Astrocyte (in vitro differentiated cells and primary cell): Measurements from ENCODE around the gene GPR141. TPM values are rescaled to one million over a fixed set of nuclear protein-coding genes. Genes with fewer than 3 reads are reported as not detected.

Source experiments
- DNase-seq: peaks from one replicate; pipeline ENCODE4 v3.0.0-alpha.2; 2010; ENCODE audit warnings: low read depth
- FAIRE-seq: peaks from 2 replicates; lab custom pipeline; 2011; peaks lifted over from hg19 to GRCh38; lab: Jason Lieb, UNC
- H2AFZ ChIP-seq: 2 replicates; pipeline ENCODE4 v1.6.0; 2012; ENCODE audit warnings: low read depth, low read length, inconsistent platforms
- H3K27ac ChIP-seq: 2 replicates; pipeline ENCODE4 v1.5.1; 2011; ENCODE audit warnings: low read depth, low read length, inconsistent platforms
- H3K27me3 ChIP-seq: 2 replicates; pipeline ENCODE4 v1.6.0; 2011; ENCODE audit warnings: low read length, inconsistent platforms; ENCODE audit not compliant: insufficient read depth
- H3K36me3 ChIP-seq: 2 replicates; pipeline ENCODE4 v1.5.1; 2011; ENCODE audit warnings: low read length, inconsistent platforms; ENCODE audit not compliant: insufficient read depth
- H3K4me1 ChIP-seq: 2 replicates; pipeline ENCODE4 v1.5.1; 2011; ENCODE audit warnings: low read length, inconsistent platforms; ENCODE audit not compliant: insufficient read depth
- H3K4me2 ChIP-seq: 2 replicates; pipeline ENCODE4 v1.6.0; 2012; ENCODE audit warnings: low read length, inconsistent platforms
- H3K4me3 ChIP-seq: 2 replicates; pipeline ENCODE4 v1.5.1; 2011; ENCODE audit warnings: low read depth, mild to moderate bottlenecking, low read length, inconsistent platforms; ENCODE audit not compliant: insufficient read depth
- H3K79me2 ChIP-seq: 2 replicates; pipeline ENCODE4 v1.6.0; 2012; ENCODE audit warnings: mild to moderate bottlenecking, low read length, inconsistent platforms; ENCODE audit not compliant: insufficient read depth
- H3K9ac ChIP-seq: 2 replicates; pipeline ENCODE4 v1.6.0; 2012; ENCODE audit warnings: mild to moderate bottlenecking, low read length, inconsistent platforms
- H3K9me3 ChIP-seq: 2 replicates; pipeline ENCODE4 v1.5.1; 2012; ENCODE audit warnings: low read depth, mild to moderate bottlenecking, low read length, inconsistent platforms; ENCODE audit not compliant: insufficient read depth
- H4K20me1 ChIP-seq: 2 replicates; pipeline ENCODE4 v1.6.0; 2012; ENCODE audit warnings: low read length, inconsistent platforms; ENCODE audit not compliant: insufficient read depth
- H3K27ac Mint-ChIP-seq: one replicate; pipeline ENCODE4 v1.8.0; 2021; ENCODE audit warnings: mild to moderate bottlenecking, mixed read lengths; ENCODE audit not compliant: unreplicated experiment
- H3K27me3 Mint-ChIP-seq: one replicate; pipeline ENCODE4 v1.8.0; 2021; ENCODE audit warnings: low read depth, mixed read lengths; ENCODE audit not compliant: unreplicated experiment
- H3K36me3 Mint-ChIP-seq: one replicate; pipeline ENCODE4 v1.8.0; 2021; ENCODE audit warnings: low read depth, mixed read lengths; ENCODE audit not compliant: unreplicated experiment
- H3K4me1 Mint-ChIP-seq: one replicate; pipeline ENCODE4 v1.8.0; 2021; ENCODE audit warnings: low read depth, mixed read lengths; ENCODE audit not compliant: unreplicated experiment
- H3K4me3 Mint-ChIP-seq: one replicate; pipeline ENCODE4 v1.8.0; 2021; ENCODE audit warnings: mild to moderate bottlenecking, moderate library complexity, mixed read lengths; ENCODE audit not compliant: unreplicated experiment
- H3K9me3 Mint-ChIP-seq: one replicate; pipeline ENCODE4 v1.8.0; 2021; ENCODE audit warnings: mild to moderate bottlenecking, mixed read lengths; ENCODE audit not compliant: unreplicated experiment
- EZH2 ChIP-seq: IDR thresholded peaks from 2 replicates; pipeline ENCODE4 v1.6.1; 2012; ENCODE audit warnings: mild to moderate bottlenecking, low read length, inconsistent platforms; ENCODE audit not compliant: insufficient read depth
- total RNA-seq: library from RNA; stranded (reverse); gene quantifications from 2 replicates; pipeline ENCODE4 v1.2.1, GENCODE V29; 2021
- TF ChIP-seq, protein P1 (sequence below): IDR thresholded peaks from 2 replicates; pipeline ENCODE4 v1.5.1; 2011; ENCODE audit warnings: low read depth, mild to moderate bottlenecking, inconsistent platforms, low read length, moderate library complexity; ENCODE audit not compliant: insufficient read depth

The GPR141 gene
- total RNA-seq, 1 donor from 2014 or later, result not detected

DNA sequence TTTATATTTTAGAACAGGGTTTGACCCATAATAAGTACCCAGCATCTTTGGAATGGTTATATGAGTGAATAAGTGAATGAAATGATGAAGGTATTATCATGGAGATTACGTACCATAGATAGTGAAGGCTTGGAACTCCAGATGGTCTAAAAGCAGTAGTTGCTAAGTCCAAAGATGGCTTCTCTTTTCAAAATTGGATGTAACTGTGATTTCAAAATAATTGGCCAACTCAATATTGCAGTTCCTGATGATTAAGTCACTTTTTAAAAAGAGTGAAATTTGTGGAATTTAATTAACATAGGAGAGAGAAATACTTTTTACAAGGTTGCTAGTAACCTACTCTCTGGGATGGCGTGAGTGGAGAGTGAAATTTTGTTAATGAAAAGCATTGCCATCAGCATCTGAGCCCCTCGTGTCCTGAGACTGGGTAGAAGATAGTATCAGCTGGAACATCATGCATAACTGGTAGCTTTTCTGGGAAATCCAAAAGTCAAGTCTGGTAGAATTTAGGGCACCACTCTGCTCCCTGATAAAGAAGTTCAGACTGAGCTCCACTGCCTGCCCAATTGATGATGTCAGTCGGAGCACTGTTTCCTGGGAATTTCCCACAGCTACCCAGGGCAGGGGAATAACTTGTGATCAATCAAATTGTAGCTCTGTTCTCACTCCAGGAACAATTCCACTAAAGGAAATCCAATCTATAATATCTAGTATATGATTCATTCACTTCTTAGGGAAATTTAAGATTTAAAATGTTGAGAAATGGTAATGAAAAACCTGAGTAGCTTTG is 3.2 kb downstream of the GPR141 start:
- H3K9me3 ChIP-seq, result no peaks in the 10 kb centered on the region
- no peak overlapping the region for H3K27ac ChIP-seq
- no peaks in the 10 kb centered on the region for H3K27me3 ChIP-seq
- no peak overlapping the region for H2AFZ ChIP-seq
- H3K4me1 ChIP-seq, result no peaks in the 10 kb centered on the region
- no peak overlapping the region for H3K4me3 ChIP-seq
- no peak overlapping the region for H3K27ac Mint-ChIP-seq
- peaks cover 8% of the 10 kb centered on the region for H3K4me1 Mint-ChIP-seq
- FAIRE-seq (no peak), DNase-seq (no peak)
- no peak for TF ChIP-seq EZH2
- TF ChIP-seq, protein P1, sequence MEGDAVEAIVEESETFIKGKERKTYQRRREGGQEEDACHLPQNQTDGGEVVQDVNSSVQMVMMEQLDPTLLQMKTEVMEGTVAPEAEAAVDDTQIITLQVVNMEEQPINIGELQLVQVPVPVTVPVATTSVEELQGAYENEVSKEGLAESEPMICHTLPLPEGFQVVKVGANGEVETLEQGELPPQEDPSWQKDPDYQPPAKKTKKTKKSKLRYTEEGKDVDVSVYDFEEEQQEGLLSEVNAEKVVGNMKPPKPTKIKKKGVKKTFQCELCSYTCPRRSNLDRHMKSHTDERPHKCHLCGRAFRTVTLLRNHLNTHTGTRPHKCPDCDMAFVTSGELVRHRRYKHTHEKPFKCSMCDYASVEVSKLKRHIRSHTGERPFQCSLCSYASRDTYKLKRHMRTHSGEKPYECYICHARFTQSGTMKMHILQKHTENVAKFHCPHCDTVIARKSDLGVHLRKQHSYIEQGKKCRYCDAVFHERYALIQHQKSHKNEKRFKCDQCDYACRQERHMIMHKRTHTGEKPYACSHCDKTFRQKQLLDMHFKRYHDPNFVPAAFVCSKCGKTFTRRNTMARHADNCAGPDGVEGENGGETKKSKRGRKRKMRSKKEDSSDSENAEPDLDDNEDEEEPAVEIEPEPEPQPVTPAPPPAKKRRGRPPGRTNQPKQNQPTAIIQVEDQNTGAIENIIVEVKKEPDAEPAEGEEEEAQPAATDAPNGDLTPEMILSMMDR, result no peak
- H4K20me1 ChIP-seq, result no peaks in the 10 kb centered on the region
- H3K27me3 Mint-ChIP-seq, result no peaks in the 10 kb centered on the region
- H3K36me3 Mint-ChIP-seq, result no peaks in the 10 kb centered on the region
- no peaks in the 10 kb centered on the region for H3K79me2 ChIP-seq
- no peaks in the 10 kb centered on the region for H3K36me3 ChIP-seq
- H3K4me3 Mint-ChIP-seq, result no peak overlapping the region
- no peaks in the 10 kb centered on the region for H3K9me3 Mint-ChIP-seq
- H3K9ac ChIP-seq, result no peak overlapping the region
- no peak overlapping the region for H3K4me2 ChIP-seq

DNA sequence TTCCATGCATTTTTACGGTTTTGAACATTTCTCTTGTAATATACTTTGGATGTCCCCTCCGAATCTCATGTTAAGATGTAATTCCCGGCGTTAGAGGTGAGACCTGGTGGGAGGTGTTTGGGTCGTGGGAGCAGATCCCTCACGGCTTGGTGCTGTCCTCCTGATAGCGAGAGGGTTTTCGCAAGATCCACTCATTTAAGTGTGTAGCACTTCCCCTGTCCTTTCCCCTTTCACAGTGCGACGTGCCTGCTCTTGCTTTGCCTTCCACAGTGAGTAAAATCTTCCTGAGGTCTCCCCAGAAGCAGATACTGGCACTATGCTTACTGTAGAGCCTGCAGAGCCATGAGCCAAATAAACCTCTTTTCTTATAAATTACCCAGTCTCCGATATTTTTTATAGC is 6.6 kb downstream of the GPR141 start:
- H3K4me3 Mint-ChIP-seq, result no peak overlapping the region
- Histone ChIP-seq H3K4me2 (no peak overlapping the region), H3K27ac (no peak overlapping the region), H3K79me2 (no peaks in the 10 kb centered on the region), H3K9me3 (peaks cover 3% of the 10 kb centered on the region), H4K20me1 (no peaks in the 10 kb centered on the region), H3K4me1 (no peaks in the 10 kb centered on the region), H2AFZ (no peak overlapping the region), H3K36me3 (no peaks in the 10 kb centered on the region), H3K27me3 (no peaks in the 10 kb centered on the region), H3K4me3 (no peak overlapping the region), H3K9ac (no peak overlapping the region)
- DNase-seq (no peak), FAIRE-seq (no peak)
- H3K27me3 Mint-ChIP-seq, result no peaks in the 10 kb centered on the region
- H3K27ac Mint-ChIP-seq, result no peak overlapping the region
- no peaks in the 10 kb centered on the region for H3K4me1 Mint-ChIP-seq
- no peaks in the 10 kb centered on the region for H3K36me3 Mint-ChIP-seq
- TF ChIP-seq, protein P1, result no peak
- no peak for TF ChIP-seq EZH2
- peaks cover 3% of the 10 kb centered on the region for H3K9me3 Mint-ChIP-seq
